NCI-H1436 (cell line): ENCODE measurements around the gene TRAT1.
A peak's percentile ranks its signal among the peaks of the same experiment; 100 is the strongest.

ENCODE experiments used
- DNase-seq: peaks from one replicate; lab custom pipeline; 2025; lab: John Stamatoyannopoulos, UW

TRAT1 gene

GRCh38 chr3:108861401-108861800 lies 38.8 kb downstream of the TRAT1 start:
- no peak for DNase-seq

DNA sequence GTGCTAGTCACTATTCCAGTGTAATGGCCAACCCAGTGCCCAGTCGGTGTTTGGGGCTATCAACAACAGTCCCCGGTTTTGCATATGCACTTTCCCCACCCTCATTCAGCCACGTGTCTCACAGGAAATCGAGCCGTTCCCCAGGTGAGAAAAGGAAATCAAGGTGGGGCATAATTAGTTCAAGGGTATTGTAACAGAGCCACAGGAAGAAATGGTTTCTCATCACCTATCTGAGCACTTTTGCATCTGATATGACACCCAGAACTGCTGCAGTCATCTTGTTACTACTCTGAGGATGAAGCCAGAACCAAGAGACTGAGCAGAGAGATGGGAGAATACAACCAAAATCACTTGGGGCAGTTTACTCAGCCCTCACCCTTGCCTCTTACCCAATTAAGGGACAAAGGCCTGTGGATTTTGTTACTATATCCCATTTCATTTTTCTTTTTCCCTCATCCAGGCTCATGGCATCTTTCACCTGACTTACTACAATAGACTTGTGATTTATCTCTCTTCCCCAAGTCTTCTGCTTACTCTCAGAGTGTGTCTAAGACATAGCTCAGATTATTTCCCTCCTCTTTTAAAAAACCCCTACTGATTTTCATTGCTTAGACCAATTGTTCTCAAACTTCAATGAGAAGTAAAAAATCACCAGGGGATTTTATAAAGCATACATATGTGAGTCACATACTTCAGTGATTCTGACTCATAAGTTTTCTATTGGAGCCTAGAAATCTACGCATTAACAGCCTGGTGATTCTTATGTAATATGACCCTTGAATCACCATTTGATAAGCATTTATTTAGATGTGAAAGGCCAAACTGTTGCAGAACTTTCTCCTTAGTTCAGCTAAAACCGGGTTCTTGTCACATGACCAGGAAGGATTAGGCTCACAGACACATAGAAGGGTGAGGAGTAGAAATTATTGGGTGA lies 40.5 kb downstream of the TRAT1 start:
- no peak for DNase-seq

- no peak for DNase-seq
Measured at GRCh38 chr3:108863799-108864135, 41.2 kb downstream of the TRAT1 start.

DNA sequence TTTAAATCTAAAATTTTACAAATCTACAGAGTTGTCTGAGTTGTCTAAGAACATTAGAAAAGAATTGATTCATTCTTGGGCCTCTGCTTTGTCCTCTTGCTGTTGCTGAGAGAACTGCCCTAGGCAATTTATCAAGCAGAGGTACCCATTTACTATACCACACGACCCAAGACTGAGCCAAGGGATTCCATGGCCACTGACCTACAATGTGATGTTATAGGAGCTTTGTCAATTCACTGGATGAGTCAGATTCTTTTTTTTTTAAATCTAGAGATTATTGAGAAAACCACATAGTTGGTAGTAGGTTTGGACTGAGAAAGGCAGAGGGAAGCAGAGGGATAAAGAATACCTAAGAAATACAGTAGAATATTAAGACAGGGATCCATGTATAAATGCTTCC lies 55.3 kb downstream of the TRAT1 start:
- no peak for DNase-seq

DNA sequence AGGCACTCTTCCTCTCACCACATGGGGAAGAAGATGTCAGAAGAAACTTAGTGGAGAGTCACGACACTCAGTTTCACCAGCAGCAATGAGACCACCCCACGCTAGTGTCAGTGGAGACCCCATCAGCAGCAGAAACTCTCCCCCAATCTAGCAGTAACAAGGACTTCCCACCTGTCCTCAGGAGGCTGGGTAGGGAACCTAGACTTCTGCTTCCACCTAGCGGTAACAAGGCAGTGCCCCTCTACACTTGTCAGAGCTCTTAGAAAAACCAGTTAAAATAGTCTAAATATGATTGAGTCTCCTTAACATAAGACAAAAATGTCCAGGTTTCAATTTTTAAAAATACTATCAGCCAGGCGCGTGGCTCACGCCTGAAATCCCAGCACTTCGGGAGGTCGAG lies 57.3 kb downstream of the TRAT1 start:
- no peak for DNase-seq

GRCh38 chr3:108882762-108883161 lies 60.2 kb downstream of the TRAT1 start:
- no peak for DNase-seq

DNA sequence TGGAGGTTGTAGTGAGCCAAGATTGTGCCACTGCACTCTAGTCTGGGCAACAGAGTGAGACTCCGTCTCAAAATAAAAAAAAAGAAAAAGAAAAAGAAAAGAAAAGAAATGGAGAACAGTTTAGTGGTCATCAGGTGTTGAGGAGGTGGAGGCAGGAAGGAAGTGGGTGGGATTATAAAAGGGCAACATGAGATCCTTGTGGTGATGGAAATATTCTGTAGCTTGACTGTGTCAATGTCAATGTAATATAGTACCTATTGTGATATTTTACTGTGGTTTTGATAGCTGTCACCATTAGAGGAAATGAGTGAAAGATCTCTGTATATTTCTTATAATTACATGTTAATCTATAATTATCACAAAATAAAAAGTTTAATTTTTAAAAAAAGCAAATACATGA lies 60.8 kb downstream of the TRAT1 start:
- no peak for DNase-seq

GRCh38 chr3:108887121-108887520 lies 64.5 kb downstream of the TRAT1 start:
- no peak for DNase-seq

DNA sequence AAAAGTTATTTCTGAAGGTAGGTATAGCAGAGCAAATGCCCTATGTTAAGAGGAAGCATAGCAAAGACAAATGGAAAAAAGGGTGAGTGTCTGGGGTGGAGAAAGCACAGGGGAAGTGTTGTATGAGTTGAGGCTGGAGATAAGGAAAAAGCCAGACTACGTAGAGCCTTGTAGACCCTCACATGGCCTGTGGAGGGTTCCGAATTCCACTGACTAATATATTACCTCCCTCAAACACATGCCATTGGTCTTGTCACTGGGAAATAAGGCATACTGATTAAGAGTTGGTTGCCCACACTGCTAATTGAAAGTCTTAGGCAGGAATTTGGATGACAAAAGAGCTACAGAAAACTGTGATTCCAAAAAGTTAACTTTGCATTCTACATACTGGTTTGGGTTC lies 65.2 kb downstream of the TRAT1 start:
- DNase-seq: no peak

DNA sequence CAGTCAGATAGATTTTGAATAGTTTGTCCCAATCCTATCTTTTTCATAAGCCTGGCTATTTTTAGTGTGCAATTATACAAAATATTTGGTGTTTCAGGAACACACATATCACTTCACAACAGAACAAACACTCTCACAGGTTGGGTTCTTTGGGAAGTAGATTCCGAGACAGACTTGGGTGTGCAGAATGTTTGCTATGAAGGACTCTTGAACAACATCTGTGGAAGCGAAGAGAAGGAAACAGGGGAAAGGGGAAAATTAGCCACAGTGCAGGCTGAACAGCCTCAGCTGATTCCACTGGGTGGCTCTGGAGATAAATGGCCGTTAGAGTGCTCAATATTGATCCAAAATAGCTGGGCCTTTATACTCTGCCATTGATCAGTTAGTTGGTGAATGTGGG lies 69.2 kb downstream of the TRAT1 start:
- no peak for DNase-seq

GRCh38 chr3:108894981-108895380 lies 72.4 kb downstream of the TRAT1 start:
- DNase-seq: no peak

GRCh38 chr3:108897883-108898282 lies 75.3 kb downstream of the TRAT1 start:
- no peak for DNase-seq

GRCh38 chr3:108899530-108899929 lies 76.9 kb downstream of the TRAT1 start:
- DNase-seq: peak; percentile 39
